Body of pancreas (tissue), 4 donors: ENCODE data around the gene OR56A3.

Source experiments
- POLR2A ChIP-seq, 3 donors: fragments of 450-650 bp; IDR thresholded peaks; one replicate each; pipeline ENCODE4 v1.6.1; 2016; ENCODE audit warnings: antibody characterized with exemption in 3 of 3, mild to moderate bottlenecking in 2 of 3
- TF ChIP-seq, protein P1 (sequence below), 7 experiments: fragments of 450-650 bp in 4 of 7; fragments of 200-600 bp in 3 of 7; sonication (generic) in 3 of 7; IDR thresholded peaks; one replicate each; pipeline ENCODE4 v1.5.1; 2016 to 2019; ENCODE audit warnings: antibody characterized with exemption in 7 of 7

DNA sequence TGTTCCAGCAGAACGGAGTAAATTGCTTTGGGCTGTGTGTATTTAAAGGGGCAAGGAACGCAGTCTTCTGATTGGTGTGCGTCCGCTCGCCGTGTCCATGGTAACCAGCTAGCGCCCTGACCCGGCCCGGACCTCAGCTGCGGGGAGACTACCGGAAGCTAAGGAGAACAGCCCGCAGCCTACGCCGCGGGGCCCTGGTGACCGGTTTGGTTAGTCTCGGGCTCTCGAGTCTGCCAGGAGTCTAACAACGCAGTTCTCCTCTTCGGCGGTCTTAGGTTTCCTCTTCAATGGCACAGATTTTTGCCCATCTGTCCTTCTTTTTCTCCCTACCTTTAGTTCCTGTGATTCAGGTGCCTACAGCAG lies 3.5 kb upstream of the OR56A3 start:
- TF ChIP-seq, protein P1, sequence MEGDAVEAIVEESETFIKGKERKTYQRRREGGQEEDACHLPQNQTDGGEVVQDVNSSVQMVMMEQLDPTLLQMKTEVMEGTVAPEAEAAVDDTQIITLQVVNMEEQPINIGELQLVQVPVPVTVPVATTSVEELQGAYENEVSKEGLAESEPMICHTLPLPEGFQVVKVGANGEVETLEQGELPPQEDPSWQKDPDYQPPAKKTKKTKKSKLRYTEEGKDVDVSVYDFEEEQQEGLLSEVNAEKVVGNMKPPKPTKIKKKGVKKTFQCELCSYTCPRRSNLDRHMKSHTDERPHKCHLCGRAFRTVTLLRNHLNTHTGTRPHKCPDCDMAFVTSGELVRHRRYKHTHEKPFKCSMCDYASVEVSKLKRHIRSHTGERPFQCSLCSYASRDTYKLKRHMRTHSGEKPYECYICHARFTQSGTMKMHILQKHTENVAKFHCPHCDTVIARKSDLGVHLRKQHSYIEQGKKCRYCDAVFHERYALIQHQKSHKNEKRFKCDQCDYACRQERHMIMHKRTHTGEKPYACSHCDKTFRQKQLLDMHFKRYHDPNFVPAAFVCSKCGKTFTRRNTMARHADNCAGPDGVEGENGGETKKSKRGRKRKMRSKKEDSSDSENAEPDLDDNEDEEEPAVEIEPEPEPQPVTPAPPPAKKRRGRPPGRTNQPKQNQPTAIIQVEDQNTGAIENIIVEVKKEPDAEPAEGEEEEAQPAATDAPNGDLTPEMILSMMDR (IDR thresholded peaks at IDR 0.05): no peak
- no peak for TF ChIP-seq POLR2A (IDR thresholded peaks at IDR 0.05)
